RWPE2 (cell line): Measurements from ENCODE around the gene ARHGAP31.
"Not testable (repeated sequence)": the region's sequence is repeated elsewhere in the genome, so short reads cannot be mapped to it uniquely, and the experiment has no call there.

ENCODE experiments used
- ATAC-seq: fragments of 200-7000 bp; cut with Tn5 transposase; 3 replicates; pipeline ENCODE4 v1.9.1; 2021; ENCODE audit warnings: low read depth
- DNase-seq: peaks from one replicate; pipeline ENCODE4 v3.0.0-alpha.2; 2020; ENCODE audit warnings: low spot score
- H3K27ac ChIP-seq: fragments of 450-650 bp; 2 replicates; pipeline ENCODE4 v1.5.1; 2017; ENCODE audit warnings: mild to moderate bottlenecking; ENCODE audit not compliant: poor library complexity, severe bottlenecking
- H3K27me3 ChIP-seq: fragments of 250-450 bp; sonication (Bioruptor Pico); 2 replicates; pipeline ENCODE4 v1.5.1; 2021; ENCODE audit warnings: mild to moderate bottlenecking, moderate library complexity; ENCODE audit not compliant: insufficient read depth, poor library complexity, severe bottlenecking
- H3K36me3 ChIP-seq: fragments of 250-450 bp; sonication (Bioruptor Pico); 2 replicates; pipeline ENCODE4 v1.5.1; 2020; ENCODE audit warnings: low read depth, mild to moderate bottlenecking, moderate library complexity
- H3K4me1 ChIP-seq: fragments of 250-450 bp; sonication (Bioruptor Pico); 2 replicates; pipeline ENCODE4 v1.5.1; 2021; ENCODE audit warnings: mild to moderate bottlenecking, moderate library complexity; ENCODE audit not compliant: insufficient read depth, poor library complexity, severe bottlenecking
- H3K4me3 ChIP-seq: fragments of 250-450 bp; sonication (Bioruptor Pico); 2 replicates; pipeline ENCODE4 v1.5.1; 2021; ENCODE audit warnings: mild to moderate bottlenecking, moderate library complexity; ENCODE audit not compliant: severe bottlenecking
- H3K9me3 ChIP-seq: fragments of 250-450 bp; sonication (Bioruptor Pico); 2 replicates; pipeline ENCODE4 v1.5.1; 2021; ENCODE audit warnings: mild to moderate bottlenecking, moderate library complexity; ENCODE audit not compliant: severe bottlenecking
- TF ChIP-seq, protein P1 (sequence below): fragments of 450-650 bp; IDR thresholded peaks from one replicate; pipeline ENCODE4 v1.5.1; 2017; ENCODE audit warnings: mild to moderate bottlenecking, moderate library complexity; ENCODE audit not compliant: poor library complexity, severe bottlenecking

The ARHGAP31 gene

DNA sequence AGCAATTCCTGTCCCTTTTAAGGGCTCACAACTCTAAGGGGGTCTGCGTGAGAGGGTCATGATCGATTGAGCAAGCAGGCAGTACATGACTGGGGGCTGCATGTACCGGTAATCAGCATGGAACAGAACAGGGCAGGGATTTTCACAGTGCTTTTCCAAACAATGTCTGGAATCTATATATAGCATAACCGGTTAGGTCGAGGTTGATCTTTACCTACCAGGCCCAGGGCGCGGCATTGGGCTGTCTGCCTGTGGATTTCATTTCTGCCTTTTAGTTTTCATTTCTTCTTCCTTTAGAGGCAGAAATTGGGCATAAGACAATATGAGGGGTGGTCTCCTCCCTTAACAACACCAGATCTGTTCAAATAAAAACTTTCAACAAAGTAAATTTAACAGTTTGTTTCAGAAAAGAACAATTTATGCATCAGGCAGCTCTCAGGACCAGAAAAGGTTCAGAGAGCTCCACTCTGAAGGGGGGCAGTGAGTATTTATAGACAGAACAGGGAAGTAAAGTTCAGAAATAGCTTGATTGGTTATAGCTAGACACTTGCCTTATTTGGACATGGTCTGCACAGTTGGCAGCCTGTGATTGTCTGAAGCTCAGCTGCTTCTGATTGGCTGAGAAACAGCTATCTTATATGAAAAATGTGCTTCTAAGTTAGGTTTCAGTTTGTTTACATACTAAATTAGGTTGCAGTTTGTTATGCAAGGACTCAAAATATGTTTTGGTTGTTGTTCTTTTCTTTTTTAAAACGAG is 36.4 kb upstream of the ARHGAP31 start:
- Histone ChIP-seq H3K27me3 (no peaks in the 10 kb centered on the region), H3K36me3 (no peaks in the 10 kb centered on the region), H3K4me3 (no peak overlapping the region), H3K4me1 (no peaks in the 10 kb centered on the region), H3K27ac (no peak overlapping the region), H3K9me3 (no peaks in the 10 kb centered on the region)
- TF ChIP-seq, protein P1, sequence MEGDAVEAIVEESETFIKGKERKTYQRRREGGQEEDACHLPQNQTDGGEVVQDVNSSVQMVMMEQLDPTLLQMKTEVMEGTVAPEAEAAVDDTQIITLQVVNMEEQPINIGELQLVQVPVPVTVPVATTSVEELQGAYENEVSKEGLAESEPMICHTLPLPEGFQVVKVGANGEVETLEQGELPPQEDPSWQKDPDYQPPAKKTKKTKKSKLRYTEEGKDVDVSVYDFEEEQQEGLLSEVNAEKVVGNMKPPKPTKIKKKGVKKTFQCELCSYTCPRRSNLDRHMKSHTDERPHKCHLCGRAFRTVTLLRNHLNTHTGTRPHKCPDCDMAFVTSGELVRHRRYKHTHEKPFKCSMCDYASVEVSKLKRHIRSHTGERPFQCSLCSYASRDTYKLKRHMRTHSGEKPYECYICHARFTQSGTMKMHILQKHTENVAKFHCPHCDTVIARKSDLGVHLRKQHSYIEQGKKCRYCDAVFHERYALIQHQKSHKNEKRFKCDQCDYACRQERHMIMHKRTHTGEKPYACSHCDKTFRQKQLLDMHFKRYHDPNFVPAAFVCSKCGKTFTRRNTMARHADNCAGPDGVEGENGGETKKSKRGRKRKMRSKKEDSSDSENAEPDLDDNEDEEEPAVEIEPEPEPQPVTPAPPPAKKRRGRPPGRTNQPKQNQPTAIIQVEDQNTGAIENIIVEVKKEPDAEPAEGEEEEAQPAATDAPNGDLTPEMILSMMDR = no peak
- DNase-seq = no peak
- no peak for ATAC-seq

DNA sequence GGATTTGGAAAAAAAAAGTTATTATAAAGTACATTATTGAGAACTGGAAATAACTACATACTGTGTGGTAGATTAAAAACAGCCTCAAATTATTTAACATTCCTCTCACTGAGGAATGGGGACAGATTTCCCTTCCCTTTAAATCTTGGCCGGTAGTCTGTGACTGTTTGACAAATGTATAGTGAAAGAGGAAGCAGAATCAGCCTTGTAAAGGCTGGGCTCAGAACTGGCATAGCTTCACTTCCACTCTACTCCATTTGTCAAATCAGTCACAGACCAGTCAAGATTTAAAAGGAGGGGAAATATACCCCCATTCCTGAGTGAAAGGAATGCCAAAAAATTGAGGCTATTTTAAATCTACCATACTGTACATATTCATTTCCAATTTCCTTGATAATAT is 35.3 kb upstream of the ARHGAP31 start:
- DNase-seq = no peak
- no peaks in the 10 kb centered on the region for H3K36me3 ChIP-seq
- no peaks in the 10 kb centered on the region for H3K4me1 ChIP-seq

DNA sequence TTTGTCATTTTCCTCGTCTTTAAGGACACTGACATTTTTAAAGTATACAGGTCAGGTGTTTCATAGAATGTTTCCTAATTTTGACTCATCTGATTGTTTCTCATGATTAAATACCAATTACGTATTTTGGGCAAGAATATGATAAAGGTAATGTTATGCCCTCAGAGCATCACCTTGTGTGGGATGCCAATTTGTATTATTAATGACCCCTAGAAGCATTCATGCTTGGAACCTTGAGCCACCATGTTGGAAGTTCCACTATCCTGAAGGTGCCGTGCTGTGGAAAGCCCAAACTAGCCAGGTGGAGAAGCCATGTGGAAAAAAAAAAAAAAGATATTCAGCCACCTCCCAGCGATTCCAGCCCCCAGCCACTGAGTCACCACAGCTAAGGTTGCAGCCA is 34.4 kb upstream of the ARHGAP31 start:
- no peaks in the 10 kb centered on the region for H3K4me1 ChIP-seq
- TF ChIP-seq, protein P1 = no peak

More for the DNA sequence above, 35.3 kb upstream of the ARHGAP31 start:
- Histone ChIP-seq H3K4me3 (no peak overlapping the region), H3K27ac (no peak overlapping the region), H3K27me3 (no peaks in the 10 kb centered on the region), H3K9me3 (no peaks in the 10 kb centered on the region)
- TF ChIP-seq, protein P1 = no peak
- no peak for ATAC-seq

GRCh38 chr3:119261055-119261454 is 33.1 kb upstream of the ARHGAP31 start:
- no peaks in the 10 kb centered on the region for H3K36me3 ChIP-seq
- no peaks in the 10 kb centered on the region for H3K27me3 ChIP-seq
- H3K9me3 ChIP-seq = no peaks in the 10 kb centered on the region
- ATAC-seq = no peak
- H3K4me1 ChIP-seq = no peaks in the 10 kb centered on the region
- H3K27ac ChIP-seq = no peak overlapping the region
- H3K4me3 ChIP-seq = no peak overlapping the region
- TF ChIP-seq, protein P1 = no peak
- DNase-seq = no peak

More for the DNA sequence above, 34.4 kb upstream of the ARHGAP31 start:
- H3K27ac ChIP-seq = no peak overlapping the region
- ATAC-seq (no peak), DNase-seq (no peak)
- no peaks in the 10 kb centered on the region for H3K27me3 ChIP-seq
- H3K36me3 ChIP-seq = no peaks in the 10 kb centered on the region
- no peaks in the 10 kb centered on the region for H3K9me3 ChIP-seq
- no peak overlapping the region for H3K4me3 ChIP-seq

GRCh38 chr3:119270212-119270611 is 24.0 kb upstream of the ARHGAP31 start:
- not testable (repeated sequence) for H3K36me3 ChIP-seq, ATAC-seq, H3K27ac ChIP-seq, H3K4me1 ChIP-seq, H3K4me3 ChIP-seq, H3K9me3 ChIP-seq, H3K27me3 ChIP-seq, DNase-seq
